KOPT-K1 (cell line): ENCODE measurements around the gene KCNK6.
"Not testable (repeated sequence)": the region's sequence is repeated elsewhere in the genome, so short reads cannot be mapped to it uniquely, and the experiment has no call there.

ENCODE experiments used
- H3K27ac ChIP-seq: fragments of 200-600 bp; sonication (generic); 2 replicates; pipeline ENCODE4 v1.5.1; 2016; ENCODE audit warnings: antibody characterized with exemption, mild to moderate bottlenecking, low read depth, low read length; ENCODE audit not compliant: poor library complexity, severe bottlenecking
- H3K36me3 ChIP-seq: fragments of 200-600 bp; sonication (generic); 2 replicates; pipeline ENCODE4 v1.5.1; 2017; ENCODE audit warnings: antibody characterized with exemption, mild to moderate bottlenecking, low read length, moderate library complexity; ENCODE audit not compliant: insufficient read depth
- H3K9me3 ChIP-seq: fragments of 200-600 bp; sonication (generic); 2 replicates; pipeline ENCODE4 v1.5.1; 2017; ENCODE audit warnings: antibody characterized with exemption, low read length, mild to moderate bottlenecking; ENCODE audit not compliant: insufficient read depth, poor library complexity, severe bottlenecking

Gene KCNK6

GRCh38 chr19:38360351-38360750 is 40.7 kb downstream of the KCNK6 start:
- Histone ChIP-seq H3K36me3 (no peaks in the 10 kb centered on the region), H3K27ac (no peak overlapping the region), H3K9me3 (peaks cover 9% of the 10 kb centered on the region)

- Histone ChIP-seq H3K9me3 (peaks cover 9% of the 10 kb centered on the region), H3K27ac (no peak overlapping the region), H3K36me3 (no peaks in the 10 kb centered on the region)
These were observed 41.4 kb downstream of the KCNK6 start for GRCh38 chr19:38360839-38361631.

GRCh38 chr19:38361633-38362075 is 42.0 kb downstream of the KCNK6 start:
- Histone ChIP-seq H3K27ac (no peak overlapping the region), H3K9me3 (peaks cover 9% of the 10 kb centered on the region), H3K36me3 (no peaks in the 10 kb centered on the region)

DNA sequence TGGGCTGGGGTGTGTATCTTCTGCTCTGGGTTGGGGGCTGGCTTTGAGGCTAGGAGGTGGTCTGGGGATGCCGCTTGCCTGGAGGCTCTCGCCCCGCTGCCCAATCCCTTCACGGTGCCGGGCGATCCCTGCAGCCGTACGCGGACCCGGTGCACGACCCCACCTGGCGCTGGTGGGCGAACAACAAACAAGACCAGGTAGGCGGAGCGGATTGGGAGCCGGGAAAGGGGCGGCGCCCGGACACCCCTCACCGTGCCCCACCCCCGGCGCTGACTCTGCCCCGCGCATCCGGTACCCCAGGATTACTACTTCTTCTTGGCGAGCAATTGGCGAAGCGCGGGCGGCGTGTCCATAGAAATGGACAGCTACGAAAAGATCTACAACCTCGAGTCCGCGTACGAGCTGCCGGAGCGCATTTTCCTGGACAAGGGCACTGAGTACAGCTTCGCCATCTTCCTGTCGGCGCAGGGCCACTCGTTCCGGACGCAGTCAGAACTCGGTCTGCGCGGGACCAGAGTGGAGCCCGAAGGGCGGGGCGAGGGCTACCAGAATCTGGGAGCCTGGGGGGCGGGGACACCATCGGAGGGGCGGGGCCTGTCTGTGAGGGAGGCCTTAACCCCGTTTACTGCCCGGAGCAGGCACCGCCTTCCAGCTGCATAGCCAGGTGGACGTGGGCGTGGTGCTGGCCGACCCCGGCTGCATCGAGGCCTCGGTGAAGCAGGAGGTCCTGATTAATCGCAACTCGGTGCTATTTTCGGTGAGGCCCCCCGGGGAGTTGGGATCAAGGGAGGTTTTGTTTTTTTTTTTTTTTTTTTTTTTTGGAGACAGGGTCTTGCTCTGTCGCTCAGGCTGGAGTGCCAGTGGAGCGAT is 42.7 kb downstream of the KCNK6 start:
- Histone ChIP-seq H3K36me3 (no peaks in the 10 kb centered on the region), H3K27ac (no peak overlapping the region), H3K9me3 (peaks cover 9% of the 10 kb centered on the region)

DNA sequence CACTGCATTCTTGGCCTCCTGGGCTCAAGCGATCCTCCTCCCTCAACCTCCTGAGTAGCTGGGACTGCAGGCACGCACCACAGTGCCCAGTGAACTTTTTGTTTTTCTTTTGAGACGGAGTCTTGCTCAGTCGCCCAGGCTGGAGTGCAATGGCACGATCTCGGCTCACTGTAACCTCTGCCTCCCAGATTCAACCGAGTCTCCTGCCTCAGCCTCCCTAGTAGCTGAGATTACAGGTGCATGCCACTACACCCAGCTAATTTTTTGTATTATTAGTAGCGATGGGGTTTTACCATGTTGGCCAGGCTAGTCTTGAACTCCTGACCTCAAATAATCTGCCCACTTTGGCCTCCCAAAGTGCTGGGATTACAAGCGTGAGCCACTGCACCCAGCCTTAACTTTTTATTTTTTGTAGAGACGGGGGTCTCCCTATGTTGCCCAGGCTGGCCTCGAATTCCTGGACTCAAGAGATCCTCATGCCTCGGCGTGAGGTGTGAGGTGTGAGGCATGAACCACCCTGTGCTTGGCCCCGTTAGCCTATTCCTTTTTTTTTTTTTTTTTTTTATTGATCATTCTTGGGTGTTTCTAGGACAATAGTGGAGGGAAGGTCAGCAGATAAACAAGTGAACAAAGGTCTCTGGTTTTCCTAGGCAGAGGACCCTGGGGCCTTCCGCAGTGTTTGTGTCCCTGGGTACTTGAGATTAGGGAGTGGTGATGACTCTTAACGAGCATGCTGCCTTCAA is 43.5 kb downstream of the KCNK6 start:
- H3K27ac ChIP-seq, H3K36me3 ChIP-seq, H3K9me3 ChIP-seq: not testable (repeated sequence)

DNA sequence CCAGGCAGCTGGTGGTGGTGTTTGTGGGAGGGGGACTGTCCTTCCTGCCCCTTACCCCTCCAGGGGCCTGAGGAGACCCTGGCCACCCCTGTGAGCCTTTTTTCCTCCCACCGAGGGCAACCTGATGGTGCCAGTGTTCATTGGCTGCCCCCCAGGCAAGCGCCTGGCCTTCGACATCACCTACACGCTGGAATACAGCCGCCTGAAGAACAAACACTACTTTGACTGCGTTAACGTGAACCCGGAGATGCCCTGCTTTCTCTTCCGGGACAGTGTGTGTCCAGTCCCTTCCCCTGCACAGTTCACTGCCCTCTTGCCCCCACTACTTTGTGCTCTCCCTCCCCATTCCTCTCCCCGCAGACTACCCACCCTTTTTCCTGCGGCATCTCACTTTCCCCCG is 47.4 kb downstream of the KCNK6 start:
- peaks cover 9% of the 10 kb centered on the region for H3K9me3 ChIP-seq
- H3K27ac ChIP-seq, result no peak overlapping the region
- H3K36me3 ChIP-seq, result no peaks in the 10 kb centered on the region

DNA sequence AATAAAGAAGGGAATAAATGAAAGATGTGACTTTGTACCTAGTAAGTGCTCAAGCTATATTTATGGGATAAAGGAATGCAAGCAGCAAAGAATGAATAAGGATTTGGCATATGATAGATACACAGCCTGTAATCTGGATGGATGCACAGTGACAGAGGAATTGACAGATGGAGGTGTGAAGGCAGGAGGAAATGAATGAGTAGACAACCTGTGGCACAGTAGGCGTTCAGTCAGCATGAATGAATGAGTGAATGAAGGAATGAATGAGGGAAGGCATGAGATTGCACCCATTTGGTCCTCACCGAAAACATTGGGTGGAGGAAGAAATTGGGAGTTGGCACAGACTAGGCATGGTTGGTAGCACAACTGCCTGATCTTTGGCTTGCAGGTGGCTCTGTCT is 49.9 kb downstream of the KCNK6 start:
- H3K36me3 ChIP-seq, result no peaks in the 10 kb centered on the region
- H3K9me3 ChIP-seq, result peaks cover 8% of the 10 kb centered on the region
- no peak overlapping the region for H3K27ac ChIP-seq

GRCh38 chr19:38370299-38370698 is 50.7 kb downstream of the KCNK6 start:
- peaks cover 1% of the 10 kb centered on the region for H3K9me3 ChIP-seq
- no peaks in the 10 kb centered on the region for H3K36me3 ChIP-seq
- no peak overlapping the region for H3K27ac ChIP-seq

GRCh38 chr19:38371081-38371480 is 51.4 kb downstream of the KCNK6 start:
- Histone ChIP-seq H3K9me3 (no peaks in the 10 kb centered on the region), H3K36me3 (peaks cover under 1% of the 10 kb centered on the region; the same call in 1 of the 2 replicates)

DNA sequence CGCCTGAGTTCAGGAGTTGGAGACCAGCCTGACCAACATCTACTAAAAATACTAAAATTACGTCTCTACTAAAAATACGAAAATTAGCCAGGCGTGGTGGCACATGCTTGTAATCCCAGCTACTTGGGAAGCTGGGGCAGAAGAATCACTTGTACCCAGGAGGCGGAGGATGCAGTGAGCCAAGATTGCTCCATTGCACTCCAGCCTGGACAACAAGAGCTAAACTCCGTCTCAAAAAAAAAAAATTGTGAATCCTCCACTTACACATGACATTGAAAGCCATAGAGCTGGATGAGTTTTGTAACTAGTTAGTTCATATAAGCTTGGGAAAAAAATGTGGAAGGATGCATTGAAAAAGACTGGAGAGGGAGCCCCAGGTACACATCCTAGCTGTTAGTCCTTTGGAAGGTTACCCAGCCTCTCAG is 54.3 kb downstream of the KCNK6 start:
- H3K9me3 ChIP-seq, result no peaks in the 10 kb centered on the region
- H3K36me3 ChIP-seq, result peaks cover 25% of the 10 kb centered on the region
- peak overlapping the region; percentile 87 for H3K27ac ChIP-seq

More at GRCh38 chr19:38371081-38371480, 51.4 kb downstream of the KCNK6 start:
- no peak overlapping the region for H3K27ac ChIP-seq

DNA sequence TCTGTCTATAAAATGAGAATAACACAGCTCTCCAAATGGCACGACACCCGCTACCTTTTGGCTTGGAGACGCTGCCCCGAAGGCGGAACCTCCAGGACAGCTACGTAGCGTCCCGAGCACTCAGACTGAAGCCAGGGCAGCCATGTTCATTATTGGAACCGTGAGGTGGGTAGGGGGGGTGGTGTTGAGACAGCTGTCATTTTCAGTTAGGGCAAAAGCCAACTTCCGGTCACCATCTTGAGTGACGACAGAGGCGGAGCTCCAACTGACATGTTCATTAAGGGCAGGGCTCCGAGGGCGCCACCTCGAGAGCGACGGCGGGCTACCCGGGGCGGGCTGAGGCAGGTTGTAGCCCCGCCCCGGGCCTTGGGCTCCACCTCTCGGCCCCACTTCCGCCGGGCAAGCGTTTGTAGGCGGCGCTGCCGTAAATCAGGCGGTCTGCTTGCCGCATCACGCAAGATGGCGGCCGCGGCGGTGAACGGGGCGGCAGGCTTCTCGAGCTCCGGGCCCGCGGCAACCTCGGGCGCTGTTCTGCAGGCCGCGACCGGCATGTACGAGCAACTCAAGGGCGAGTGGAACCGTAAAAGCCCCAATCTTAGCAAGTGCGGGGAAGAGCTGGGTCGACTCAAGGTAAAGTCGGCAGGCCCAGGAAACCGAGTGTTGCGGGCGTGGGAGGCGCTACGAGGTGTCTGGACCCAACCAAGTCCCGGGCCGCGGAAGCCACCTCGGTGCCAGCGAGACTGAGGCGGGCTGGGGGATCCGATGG is 54.9 kb downstream of the KCNK6 start, which contains the start of gene PSMD8:
Gene PSMD8 (plus strand): TSS at position 240 of the 766 bp plus-strand sequence. CDS start 31 bp downstream, at position 271.
- Histone ChIP-seq H3K36me3 (peaks cover 31% of the 10 kb centered on the region), H3K27ac (peak within 1 kb of the TSS; percentile 87), H3K9me3 (no peaks in the 10 kb centered on the region)

- H3K36me3 ChIP-seq, result peaks cover 35% of the 10 kb centered on the region
These were observed 55.5 kb downstream of the KCNK6 start for GRCh38 chr19:38375098-38375493.

DNA sequence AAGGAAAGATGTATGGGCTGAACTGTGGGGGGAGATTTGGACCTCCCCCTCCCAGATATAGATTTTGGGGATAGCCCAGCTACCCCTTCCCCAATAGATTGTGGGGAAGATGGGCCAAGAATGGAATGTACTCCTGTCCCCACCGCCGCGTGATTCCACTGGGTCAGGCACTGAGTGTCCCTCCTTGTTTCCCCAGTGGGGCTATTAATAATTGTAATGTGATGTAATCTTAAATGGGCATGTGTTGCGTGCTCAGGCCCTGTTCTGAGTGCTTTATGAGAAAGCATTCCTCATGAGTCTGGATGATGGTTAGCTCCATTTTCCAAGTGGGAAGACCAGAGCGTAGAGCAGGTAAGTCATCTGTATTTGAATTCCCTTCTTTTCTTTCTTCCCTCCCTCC is 56.1 kb downstream of the KCNK6 start:
- Histone ChIP-seq H3K36me3 (peaks cover 42% of the 10 kb centered on the region), H3K9me3 (no peaks in the 10 kb centered on the region), H3K27ac (peak overlapping the region; percentile 87)

More at GRCh38 chr19:38375098-38375493, 55.5 kb downstream of the KCNK6 start:
- Histone ChIP-seq H3K9me3 (no peaks in the 10 kb centered on the region), H3K27ac (peak overlapping the region; percentile 87)

DNA sequence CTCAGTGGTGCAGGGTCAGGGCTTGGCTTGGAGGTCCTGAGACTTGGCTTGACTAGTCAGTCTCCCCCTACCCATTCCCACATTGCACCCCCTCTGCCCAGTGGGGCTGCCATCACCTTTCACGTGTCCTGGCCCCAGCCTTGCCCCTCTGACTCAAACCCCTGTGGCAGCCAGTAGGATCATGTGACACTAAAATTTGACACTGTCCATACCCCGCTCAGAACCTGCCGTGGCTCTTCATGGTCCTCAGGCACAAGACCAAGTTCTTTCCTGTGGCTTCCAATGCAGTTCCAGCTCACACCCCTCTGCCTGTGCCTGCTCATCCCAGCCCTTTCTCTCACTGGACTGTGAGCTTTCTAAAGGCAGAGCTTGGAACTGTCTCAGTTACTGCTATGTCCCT is 56.9 kb downstream of the KCNK6 start:
- H3K9me3 ChIP-seq, result no peaks in the 10 kb centered on the region
- peaks cover 50% of the 10 kb centered on the region for H3K36me3 ChIP-seq
- H3K27ac ChIP-seq, result no peak overlapping the region
